Measurements from ENCODE around the gene ZNF710. TPM values are rescaled to one million over a fixed set of nuclear protein-coding genes. Genes with fewer than 3 reads are reported as not detected.

ZNF710 gene
- polyA plus RNA-seq, 1 experiment: 2.0 TPM

DNA sequence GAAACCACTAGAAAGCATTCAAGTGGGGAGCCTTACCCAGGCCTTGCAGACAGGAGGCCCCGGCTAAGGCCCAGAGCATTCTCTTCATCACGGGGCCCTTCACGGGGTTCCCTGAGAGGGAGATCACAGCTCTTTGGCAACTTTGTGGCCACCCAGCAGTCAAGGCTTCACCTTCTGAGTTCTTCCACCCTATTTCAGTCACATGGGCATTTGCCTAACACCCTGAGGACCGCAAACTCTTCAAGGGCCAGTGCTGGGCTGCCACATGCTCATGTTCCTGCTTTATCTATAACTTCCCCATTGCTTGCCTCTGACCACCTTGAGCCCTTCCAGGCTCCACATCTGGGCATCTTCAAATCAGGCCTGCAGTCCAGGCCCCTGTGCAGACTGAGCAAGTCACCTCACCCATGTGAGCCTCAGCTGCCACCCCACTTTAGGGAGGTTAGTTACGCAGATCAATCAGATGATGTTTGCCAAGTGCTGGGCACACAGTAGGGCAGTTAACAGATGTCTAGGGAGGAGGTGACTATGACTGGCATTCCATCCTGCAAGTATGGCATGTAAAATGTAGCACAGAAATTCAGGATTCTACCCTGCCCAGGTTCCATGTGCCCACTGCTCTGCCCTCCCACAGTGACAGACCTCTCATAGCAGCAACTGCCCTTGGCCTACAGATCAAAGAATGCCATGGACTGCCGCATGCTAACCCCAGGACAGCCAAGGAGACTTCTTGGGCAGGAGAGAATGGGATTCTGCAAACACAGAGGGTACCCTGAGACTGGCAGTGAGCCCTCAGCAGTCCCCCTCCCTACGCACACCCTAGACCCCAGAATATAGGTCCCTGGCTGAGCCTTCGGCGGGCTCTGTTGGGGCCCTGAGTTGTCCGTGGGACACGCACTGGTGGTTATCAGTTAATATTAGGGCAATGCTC lies 37.6 kb upstream of the ZNF710 start:
- ChIA-PET POLR2A (no interaction called here), CTCF (interaction anchor here (1.3 kb wide), 1 partner anchor 8 kb away, joined by 6 read pairs; no protein-coding TSS in a partner anchor)
- TF ChIP-seq, protein P1, sequence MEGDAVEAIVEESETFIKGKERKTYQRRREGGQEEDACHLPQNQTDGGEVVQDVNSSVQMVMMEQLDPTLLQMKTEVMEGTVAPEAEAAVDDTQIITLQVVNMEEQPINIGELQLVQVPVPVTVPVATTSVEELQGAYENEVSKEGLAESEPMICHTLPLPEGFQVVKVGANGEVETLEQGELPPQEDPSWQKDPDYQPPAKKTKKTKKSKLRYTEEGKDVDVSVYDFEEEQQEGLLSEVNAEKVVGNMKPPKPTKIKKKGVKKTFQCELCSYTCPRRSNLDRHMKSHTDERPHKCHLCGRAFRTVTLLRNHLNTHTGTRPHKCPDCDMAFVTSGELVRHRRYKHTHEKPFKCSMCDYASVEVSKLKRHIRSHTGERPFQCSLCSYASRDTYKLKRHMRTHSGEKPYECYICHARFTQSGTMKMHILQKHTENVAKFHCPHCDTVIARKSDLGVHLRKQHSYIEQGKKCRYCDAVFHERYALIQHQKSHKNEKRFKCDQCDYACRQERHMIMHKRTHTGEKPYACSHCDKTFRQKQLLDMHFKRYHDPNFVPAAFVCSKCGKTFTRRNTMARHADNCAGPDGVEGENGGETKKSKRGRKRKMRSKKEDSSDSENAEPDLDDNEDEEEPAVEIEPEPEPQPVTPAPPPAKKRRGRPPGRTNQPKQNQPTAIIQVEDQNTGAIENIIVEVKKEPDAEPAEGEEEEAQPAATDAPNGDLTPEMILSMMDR (IDR thresholded peaks at IDR 0.05; ENCODE audit: insufficient read depth, low read depth, low read length): no peak
- Histone ChIP-seq H3K27me3 (ENCODE audit: control insufficient read depth, insufficient read depth, low read length) (no peaks in the 10 kb centered on the region), H3K4me3 (ENCODE audit: low read depth, low read length) (no peak overlapping the region), H3K36me3 (ENCODE audit: control insufficient read depth, insufficient read depth, low read length) (no peaks in the 10 kb centered on the region)
- no peak for DNase-seq (ENCODE audit: low read depth)

DNA sequence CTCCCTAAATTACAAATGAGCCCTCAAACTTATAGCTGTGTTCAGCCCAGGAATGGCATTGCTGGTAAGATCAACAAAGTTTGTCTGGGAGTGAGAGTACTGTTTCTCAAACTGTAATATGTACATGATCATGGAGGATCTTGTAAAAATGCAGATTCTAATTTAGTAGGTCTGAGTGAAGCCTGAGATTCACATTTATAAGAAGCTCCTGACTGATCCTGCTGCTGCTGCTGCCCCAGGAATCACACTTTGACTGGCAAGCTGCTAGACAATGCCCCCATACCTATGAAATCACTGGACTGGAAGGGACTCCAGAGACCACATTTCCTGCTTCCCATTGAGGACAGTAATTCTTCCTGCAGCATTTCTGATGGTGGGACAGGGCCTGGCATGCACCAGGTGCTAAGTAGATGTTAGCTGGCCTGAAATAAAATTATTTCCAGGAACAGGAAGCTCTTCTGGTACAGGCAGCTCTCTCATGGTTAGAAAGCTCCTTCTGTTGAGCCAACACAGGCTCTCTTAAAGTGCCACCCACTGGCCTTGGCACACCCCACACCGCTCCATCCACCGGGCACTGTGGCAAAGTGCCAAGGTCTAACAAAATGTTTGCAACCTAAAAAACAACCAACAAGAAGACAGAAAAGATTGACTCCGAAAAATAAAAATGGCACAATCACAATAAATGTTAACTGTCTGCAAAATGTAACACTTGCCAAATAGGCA lies 36.7 kb upstream of the ZNF710 start:
- Histone ChIP-seq H3K36me3 (ENCODE audit: control insufficient read depth, insufficient read depth, low read length) (no peaks in the 10 kb centered on the region), H3K4me3 (ENCODE audit: low read depth, low read length) (no peak overlapping the region), H3K27me3 (ENCODE audit: control insufficient read depth, insufficient read depth, low read length) (no peaks in the 10 kb centered on the region)
- TF ChIP-seq, protein P1 (IDR thresholded peaks at IDR 0.05; ENCODE audit: insufficient read depth, low read depth, low read length): no peak
- POLR2A ChIA-PET: no interaction called here
- DNase-seq (ENCODE audit: low read depth): no peak
- CTCF ChIA-PET: no interaction called here

DNA sequence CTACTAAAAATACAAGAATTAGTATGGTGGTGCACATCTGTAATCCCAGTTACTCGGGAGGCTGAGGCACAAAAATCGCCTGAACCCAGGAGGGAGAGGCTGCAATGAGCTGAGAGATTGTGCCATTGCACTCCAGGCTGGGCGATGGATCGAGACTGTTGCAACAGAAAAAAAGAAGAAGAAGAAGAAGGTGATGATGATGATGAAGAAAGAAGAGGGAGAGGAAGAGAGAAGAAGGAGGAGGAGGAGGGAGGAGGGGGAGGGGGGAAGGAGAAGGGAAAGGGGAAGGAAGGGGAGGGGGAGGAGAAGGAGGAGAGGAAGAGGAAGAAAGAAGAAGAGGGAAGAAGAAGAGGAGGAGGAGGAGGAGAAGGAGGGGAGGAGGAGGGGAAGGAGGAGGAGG lies 33.2 kb upstream of the ZNF710 start:
- no peaks in the 10 kb centered on the region for H3K27me3 ChIP-seq (ENCODE audit: control insufficient read depth, insufficient read depth, low read length)
- no peak for DNase-seq (ENCODE audit: low read depth)
- no peak overlapping the region for H3K4me3 ChIP-seq (ENCODE audit: low read depth, low read length)
- no peaks in the 10 kb centered on the region for H3K36me3 ChIP-seq (ENCODE audit: control insufficient read depth, insufficient read depth, low read length)
- CTCF ChIA-PET: interaction anchor here (0.8 kb wide), 1 partner anchor 62 kb away, joined by 4 read pairs; no protein-coding TSS in a partner anchor
- TF ChIP-seq, protein P1 (IDR thresholded peaks at IDR 0.05; ENCODE audit: insufficient read depth, low read depth, low read length): no peak
- POLR2A ChIA-PET: no interaction called here

DNA sequence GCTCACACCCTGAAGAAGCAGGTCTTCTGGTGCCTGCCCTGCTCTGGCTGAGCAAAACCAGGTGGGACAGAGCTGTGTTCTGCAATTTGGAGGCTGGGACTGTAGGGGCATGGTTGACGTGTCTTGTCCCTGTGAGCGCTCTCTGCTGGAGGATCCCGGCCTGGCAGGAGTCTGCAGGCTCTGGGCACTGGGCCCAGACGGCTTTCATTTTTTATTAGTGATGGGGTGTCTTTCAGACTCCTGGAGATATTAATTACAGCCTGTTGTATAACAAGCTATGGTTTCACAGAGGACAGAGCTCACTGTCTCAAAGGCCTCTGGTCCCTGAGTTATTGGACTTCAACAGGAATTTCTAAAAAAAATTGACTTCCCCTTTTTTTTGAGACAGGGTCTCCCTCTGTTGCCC lies 29.5 kb upstream of the ZNF710 start:
- peak; percentile 4 for DNase-seq (ENCODE audit: low read depth)
- no peaks in the 10 kb centered on the region for H3K36me3 ChIP-seq (ENCODE audit: control insufficient read depth, insufficient read depth, low read length)
- 0 out of 2 replicates have a peak, but pooled peaks cover 5% of the 10 kb centered on the region for H3K27me3 ChIP-seq (ENCODE audit: control insufficient read depth, insufficient read depth, low read length)
- no peak overlapping the region for H3K4me3 ChIP-seq (ENCODE audit: low read depth, low read length)
- ChIA-PET CTCF (interaction anchor here (1.0 to 1.6 kb wide), 5 partner anchors 9 to 240 kb away, joined by 3 to 8 read pairs (median 4); no protein-coding TSS in a partner anchor), POLR2A (no interaction called here)
- TF ChIP-seq, protein P1 (IDR thresholded peaks at IDR 0.05; ENCODE audit: insufficient read depth, low read depth, low read length): peak; percentile 75

DNA sequence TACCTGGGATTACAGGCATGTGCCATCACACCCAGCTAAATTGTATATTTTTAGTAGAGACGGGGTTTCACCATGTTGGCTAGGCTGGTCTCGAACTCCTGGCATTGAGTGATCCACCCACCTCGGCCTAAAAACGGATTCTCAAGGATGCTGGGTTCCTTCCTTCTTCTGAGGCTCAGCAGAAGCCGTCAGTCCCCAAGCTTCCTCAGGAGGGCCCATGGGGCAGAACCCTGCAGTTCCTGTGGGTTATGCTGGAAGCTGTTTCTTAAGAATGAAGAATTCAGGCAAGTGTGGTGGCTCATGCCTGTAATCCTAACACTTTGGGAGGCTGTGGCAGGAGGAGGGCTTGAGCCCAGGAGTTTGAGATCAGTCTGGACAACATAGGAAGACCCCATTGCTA lies 29.0 kb upstream of the ZNF710 start:
- Histone ChIP-seq H3K36me3 (ENCODE audit: control insufficient read depth, insufficient read depth, low read length) (no peaks in the 10 kb centered on the region), H3K4me3 (ENCODE audit: low read depth, low read length) (no peak overlapping the region), H3K27me3 (ENCODE audit: control insufficient read depth, insufficient read depth, low read length) (0 out of 2 replicates have a peak, but pooled peaks cover 5% of the 10 kb centered on the region)
- no peak for DNase-seq (ENCODE audit: low read depth)
- TF ChIP-seq, protein P1 (IDR thresholded peaks at IDR 0.05; ENCODE audit: insufficient read depth, low read depth, low read length): no peak
- CTCF ChIA-PET: interaction anchor here (1.0 to 1.6 kb wide), 5 partner anchors 9 to 240 kb away, joined by 3 to 8 read pairs (median 4); no protein-coding TSS in a partner anchor
- POLR2A ChIA-PET: no interaction called here

Measured in BJ (cell line).